Trophoblast cell (in vitro differentiated cells and primary cell): ENCODE measurements around the gene MIEN1. TPM values are rescaled to one million over a fixed set of nuclear protein-coding genes. Genes with fewer than 3 reads are reported as not detected.

Source experiments
- DNase-seq, 2 donors: peaks; one replicate each; pipeline ENCODE4 v3.0.0-alpha.2; 2016
- H2AFZ ChIP-seq: 2 replicates; pipeline ENCODE4 v1.6.1; 2013; ENCODE audit warnings: low read length, moderate library complexity, mild to moderate bottlenecking; ENCODE audit not compliant: insufficient read depth, poor library complexity
- H2AK5ac ChIP-seq: 2 replicates; pipeline ENCODE4 v1.6.1; 2013; ENCODE audit warnings: mild to moderate bottlenecking, low read length
- H2BK120ac ChIP-seq: 2 replicates; pipeline ENCODE4 v1.6.1; 2013; ENCODE audit warnings: low read length, mild to moderate bottlenecking, moderate library complexity; ENCODE audit not compliant: insufficient read depth, poor library complexity
- H2BK12ac ChIP-seq: 2 replicates; pipeline ENCODE4 v1.6.1; 2013; ENCODE audit warnings: mild to moderate bottlenecking, low read length, moderate library complexity
- H2BK5ac ChIP-seq: 2 replicates; pipeline ENCODE4 v1.6.1; 2013; ENCODE audit warnings: low read length, low read depth, moderate library complexity, mild to moderate bottlenecking; ENCODE audit not compliant: poor library complexity
- H3K14ac ChIP-seq: 2 replicates; pipeline ENCODE4 v1.6.1; 2013; ENCODE audit warnings: mild to moderate bottlenecking, low read length
- H3K18ac ChIP-seq: 2 replicates; pipeline ENCODE4 v1.6.1; 2013; ENCODE audit warnings: mild to moderate bottlenecking, low read length
- H3K23ac ChIP-seq: 2 replicates; pipeline ENCODE4 v1.6.1; 2013; ENCODE audit warnings: low read length
- H3K27ac ChIP-seq: 2 replicates; pipeline ENCODE4 v1.5.1; 2013; ENCODE audit warnings: low read depth, mild to moderate bottlenecking, inconsistent platforms, low read length, moderate library complexity
- H3K27me3 ChIP-seq: 2 replicates; pipeline ENCODE4 v1.6.1; 2013; ENCODE audit warnings: inconsistent platforms, mild to moderate bottlenecking, low read length, moderate library complexity; ENCODE audit not compliant: insufficient read depth
- H3K36me3 ChIP-seq, 2 experiments: 1 replicate in 1 of 2; 2 replicates in 1 of 2; pipeline ENCODE4 v1.6.1; 2013; ENCODE audit warnings: low read length in 2 of 2, mild to moderate bottlenecking in 2 of 2, moderate library complexity in 1 of 2; ENCODE audit not compliant: insufficient read depth in 2 of 2, control insufficient read depth in 1 of 2
- H3K4ac ChIP-seq: 2 replicates; pipeline ENCODE4 v1.6.1; 2013; ENCODE audit warnings: low read depth, mild to moderate bottlenecking, low read length, moderate library complexity
- H3K4me1 ChIP-seq, 2 experiments: 1 replicate in 1 of 2; 2 replicates in 1 of 2; pipeline ENCODE4 v1.6.1; 2013; ENCODE audit warnings: low read length in 2 of 2, mild to moderate bottlenecking in 2 of 2, moderate library complexity in 1 of 2; ENCODE audit not compliant: insufficient read depth in 2 of 2, control insufficient read depth in 1 of 2
- H3K4me2 ChIP-seq: 2 replicates; pipeline ENCODE4 v1.6.1; 2013; ENCODE audit warnings: inconsistent platforms, mild to moderate bottlenecking, low read length, moderate library complexity
- H3K4me3 ChIP-seq: 2 replicates; pipeline ENCODE4 v1.5.1; 2013; ENCODE audit warnings: mild to moderate bottlenecking, low read depth, low read length, inconsistent platforms
- H3K79me1 ChIP-seq: one replicate; pipeline ENCODE4 v1.6.1; 2013; ENCODE audit warnings: low read length
- H3K79me2 ChIP-seq: 2 replicates; pipeline ENCODE4 v1.6.1; 2013; ENCODE audit warnings: low read length, mild to moderate bottlenecking; ENCODE audit not compliant: control insufficient read depth, insufficient read depth, poor library complexity
- H3K9ac ChIP-seq: 2 replicates; pipeline ENCODE4 v1.6.1; 2013; ENCODE audit warnings: mild to moderate bottlenecking, low read length
- H3K9me3 ChIP-seq: 2 replicates; pipeline ENCODE4 v1.6.1; 2013; ENCODE audit warnings: low read depth, mild to moderate bottlenecking, control low read depth, inconsistent platforms, low read length; ENCODE audit not compliant: insufficient read depth
- H4K12ac ChIP-seq: 2 replicates; pipeline ENCODE4 v1.6.1; 2013; ENCODE audit warnings: low read depth, mild to moderate bottlenecking, low read length, moderate library complexity
- H4K8ac ChIP-seq: 2 replicates; pipeline ENCODE4 v1.6.1; 2013; ENCODE audit warnings: low read depth, mild to moderate bottlenecking, low read length, moderate library complexity
- H4K91ac ChIP-seq: one replicate; pipeline ENCODE4 v1.6.1; 2013; ENCODE audit warnings: low read depth, mild to moderate bottlenecking, low read length, moderate library complexity
- WGBS: extraction: QIAGEN DNeasy Blood & Tissue Kit; methylation state at CpG from one replicate; pipeline ENCODE4 v1.1.7; 2013; ENCODE audit warnings: missing lambda C conversion rate; ENCODE audit not compliant: insufficient read length, insufficient coverage; ENCODE audit errors: extremely low coverage; 5-methylcytosine and 5-hydroxymethylcytosine counted together
- polyA plus RNA-seq: library from polyadenylated mRNA; stranded (reverse); fragments of 200-250 nt; gene quantifications from 2 replicates; pipeline ENCODE4 v1.2.3, GENCODE V29; 2013

MIEN1 gene
- 44.1 and 45.7 TPM in 2 replicates for polyA plus RNA-seq

- Histone ChIP-seq H4K91ac (peak within 1 kb of the TSS; percentile 96), H3K4me3 (peak within 1 kb of the TSS; percentile 86), H3K79me2 (peaks cover 4% of the 10 kb centered on the region), H3K14ac (peak within 1 kb of the TSS; percentile 73), H3K4ac (peak within 1 kb of the TSS; percentile 88), H3K4me1 (peaks cover 5 to 9% of the 10 kb centered on the region in 2 experiments), H2AK5ac (no peak within 1 kb of the TSS), H3K27ac (no peak within 1 kb of the TSS), H2BK5ac (peak within 1 kb of the TSS; percentile 88), H2BK12ac (peak within 1 kb of the TSS; percentile 56), H3K9me3 (no peaks in the 10 kb centered on the region), H2BK120ac (peak within 1 kb of the TSS; percentile 74), H2AFZ (peak within 1 kb of the TSS; percentile 98), H3K36me3 (peaks cover 28 to 30% of the 10 kb centered on the region in 2 experiments), H3K79me1 (peaks cover 4% of the 10 kb centered on the region), H4K8ac (peak within 1 kb of the TSS; percentile 95), H3K4me2 (peak within 1 kb of the TSS; percentile 74), H3K18ac (peak within 1 kb of the TSS; percentile 93), H3K9ac (peak within 1 kb of the TSS; percentile 55), H4K12ac (peak within 1 kb of the TSS; percentile 74), H3K27me3 (no peaks in the 10 kb centered on the region), H3K23ac (no peak within 1 kb of the TSS)
- peak; percentile 87 to 92 for DNase-seq
- WGBS, result no CpG with 5 or more reads among the region's 65 CpGs
These were observed at the start of gene MIEN1 for GRCh38 chr17:39730095-39730921. MIEN1 (minus strand) TSS chr17:39730532; CDS start chr17:39730495, 37 bp downstream.

GRCh38 chr17:39777534-39778365 lies 47.4 kb upstream of the MIEN1 start:
- no peak overlapping the region for H2BK12ac ChIP-seq
- no peak overlapping the region for H3K4me3 ChIP-seq
- H3K27ac ChIP-seq, result no peak overlapping the region
- H3K36me3 ChIP-seq, result no peaks in the 10 kb centered on the region
- no peaks in the 10 kb centered on the region for H3K27me3 ChIP-seq
- no peak overlapping the region for H4K91ac ChIP-seq
- H3K79me2 ChIP-seq, result no peaks in the 10 kb centered on the region
- no peak overlapping the region for H3K18ac ChIP-seq
- H2AK5ac ChIP-seq, result no peak overlapping the region
- no peak overlapping the region for H3K4ac ChIP-seq
- no peak overlapping the region for H3K4me2 ChIP-seq
- no peak overlapping the region for H2BK120ac ChIP-seq
- WGBS, result no CpG with 5 or more reads among the region's 11 CpGs
- no peak overlapping the region for H3K9ac ChIP-seq
- no peak overlapping the region for H3K14ac ChIP-seq
- H3K9me3 ChIP-seq, result no peaks in the 10 kb centered on the region
- no peak overlapping the region for H2AFZ ChIP-seq
- no peak overlapping the region for H4K12ac ChIP-seq
- H3K23ac ChIP-seq, result no peak overlapping the region
- H3K4me1 ChIP-seq, result peaks cover 2 to 11% of the 10 kb centered on the region in 2 experiments
- no peak overlapping the region for H2BK5ac ChIP-seq
- no peak for DNase-seq
- H3K79me1 ChIP-seq, result peaks cover 2% of the 10 kb centered on the region
- no peak overlapping the region for H4K8ac ChIP-seq

- H4K8ac ChIP-seq, result no peak overlapping the region
- H3K4me1 ChIP-seq, result peaks cover 2 to 4% of the 10 kb centered on the region in 2 experiments
- H2AFZ ChIP-seq, result no peak overlapping the region
- no peak overlapping the region for H3K4me2 ChIP-seq
- no peaks in the 10 kb centered on the region for H3K27me3 ChIP-seq
- no peaks in the 10 kb centered on the region for H3K79me2 ChIP-seq
- H4K12ac ChIP-seq, result no peak overlapping the region
- H2AK5ac ChIP-seq, result no peak overlapping the region
- no peak overlapping the region for H3K18ac ChIP-seq
- H3K36me3 ChIP-seq, result no peaks in the 10 kb centered on the region
- no peak overlapping the region for H3K14ac ChIP-seq
- no peak overlapping the region for H2BK120ac ChIP-seq
- no peak overlapping the region for H4K91ac ChIP-seq
- no peak overlapping the region for H2BK12ac ChIP-seq
- H3K79me1 ChIP-seq, result no peaks in the 10 kb centered on the region
- DNase-seq, result no peak
- no peak overlapping the region for H3K27ac ChIP-seq
- H3K4ac ChIP-seq, result no peak overlapping the region
- no peak overlapping the region for H2BK5ac ChIP-seq
- H3K4me3 ChIP-seq, result no peak overlapping the region
- H3K9ac ChIP-seq, result no peak overlapping the region
- no peaks in the 10 kb centered on the region for H3K9me3 ChIP-seq
- H3K23ac ChIP-seq, result no peak overlapping the region
These were observed 45.9 kb upstream of the MIEN1 start for GRCh38 chr17:39776252-39776651.

- no CpG with 5 or more reads among the region's 2 CpGs for WGBS
- H3K4me1 ChIP-seq, result peaks cover 2 to 5% of the 10 kb centered on the region in 2 experiments
- H3K18ac ChIP-seq, result no peak overlapping the region
- no peak overlapping the region for H2BK5ac ChIP-seq
- no peak overlapping the region for H3K9ac ChIP-seq
- H2BK12ac ChIP-seq, result no peak overlapping the region
- no peak overlapping the region for H3K27ac ChIP-seq
- DNase-seq, result no peak
- no peaks in the 10 kb centered on the region for H3K79me1 ChIP-seq
- no peak overlapping the region for H4K8ac ChIP-seq
- H3K4ac ChIP-seq, result no peak overlapping the region
- no peak overlapping the region for H3K23ac ChIP-seq
- no peaks in the 10 kb centered on the region for H3K36me3 ChIP-seq
- H4K91ac ChIP-seq, result no peak overlapping the region
- H3K14ac ChIP-seq, result no peak overlapping the region
- H3K79me2 ChIP-seq, result no peaks in the 10 kb centered on the region
- no peak overlapping the region for H3K4me3 ChIP-seq
- H2AK5ac ChIP-seq, result no peak overlapping the region
- H2AFZ ChIP-seq, result no peak overlapping the region
- no peak overlapping the region for H3K4me2 ChIP-seq
- peaks cover 2% of the 10 kb centered on the region for H3K27me3 ChIP-seq
- H3K9me3 ChIP-seq, result no peaks in the 10 kb centered on the region
- no peak overlapping the region for H2BK120ac ChIP-seq
- H4K12ac ChIP-seq, result no peak overlapping the region
These were observed 44.7 kb upstream of the MIEN1 start for GRCh38 chr17:39775031-39775430.
